Endometrial microvascular endothelial cells (primary cell): Measurements from ENCODE around the gene PPP1R1C. TPM values are rescaled to one million over a fixed set of nuclear protein-coding genes. Genes with fewer than 3 reads are reported as not detected.
"Not testable (repeated sequence)": the region's sequence is repeated elsewhere in the genome, so short reads cannot be mapped to it uniquely, and the experiment has no call there.

Experiments used
- in situ Hi-C: cut with HindIII; loops from 2 replicates; pipeline ENCODE4 v1.10.0; 2017; ENCODE audit warnings: low sequenced_read_pairs, low pct_unique_long_range_greater_than_20kb; ENCODE audit errors: inconsistent ontology term
- total RNA-seq: library from RNA; depleted of rRNA; stranded (reverse); fragments of >200 nt; gene quantifications from one replicate; pipeline ENCODE4 v1.2.3, GENCODE V29; 2015; ENCODE audit errors: inconsistent ontology term

PPP1R1C gene
- total RNA-seq, 1 donor from 2014 or later: 0.84 TPM

DNA sequence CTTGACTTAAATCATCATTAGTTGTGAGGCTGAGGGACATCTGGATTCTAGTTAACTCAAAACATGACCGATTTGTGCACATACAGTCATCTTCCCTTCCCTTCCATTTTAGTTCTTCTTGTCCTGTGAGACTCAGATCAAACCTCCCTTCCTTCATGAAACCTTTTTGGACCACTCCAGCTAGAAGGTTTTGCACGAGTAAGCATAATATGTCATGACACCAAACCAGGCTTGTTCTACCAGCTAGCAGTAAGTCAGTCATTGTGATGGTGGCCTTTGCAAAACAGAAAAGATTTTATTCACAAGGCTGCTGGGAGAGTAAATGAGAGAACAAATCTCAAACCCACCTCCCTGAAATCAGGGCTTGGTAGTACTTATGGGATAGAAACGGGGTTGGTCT lies 14.3 kb downstream of the PPP1R1C start:
- in situ Hi-C loops: no loop called here

DNA sequence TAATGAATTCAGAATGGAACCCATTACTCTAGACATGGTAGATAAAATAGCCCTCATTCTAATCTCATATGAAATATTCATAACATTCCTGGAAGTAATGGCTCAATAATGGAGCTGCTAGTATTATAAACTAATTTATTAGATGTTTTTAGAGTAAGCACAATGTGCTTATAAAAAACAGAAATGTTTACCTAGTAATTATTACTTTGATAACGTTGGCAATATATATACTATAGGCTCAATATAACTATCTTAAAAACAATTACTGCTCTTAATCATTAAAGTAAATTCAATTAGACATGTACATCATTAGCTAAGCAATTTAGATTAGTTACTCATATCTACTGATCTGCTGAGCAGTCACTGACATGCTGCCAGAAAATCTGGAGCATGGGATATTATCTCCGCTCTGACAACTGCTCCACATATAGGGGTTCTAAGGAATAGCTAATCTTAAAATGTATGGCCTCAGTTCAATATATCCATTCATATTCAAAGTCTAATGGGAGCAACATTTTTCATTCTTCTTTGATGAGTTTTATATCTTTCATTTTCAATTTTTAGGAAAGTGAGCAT lies 19.4 kb downstream of the PPP1R1C start:
- in situ Hi-C loops: no loop called here

DNA sequence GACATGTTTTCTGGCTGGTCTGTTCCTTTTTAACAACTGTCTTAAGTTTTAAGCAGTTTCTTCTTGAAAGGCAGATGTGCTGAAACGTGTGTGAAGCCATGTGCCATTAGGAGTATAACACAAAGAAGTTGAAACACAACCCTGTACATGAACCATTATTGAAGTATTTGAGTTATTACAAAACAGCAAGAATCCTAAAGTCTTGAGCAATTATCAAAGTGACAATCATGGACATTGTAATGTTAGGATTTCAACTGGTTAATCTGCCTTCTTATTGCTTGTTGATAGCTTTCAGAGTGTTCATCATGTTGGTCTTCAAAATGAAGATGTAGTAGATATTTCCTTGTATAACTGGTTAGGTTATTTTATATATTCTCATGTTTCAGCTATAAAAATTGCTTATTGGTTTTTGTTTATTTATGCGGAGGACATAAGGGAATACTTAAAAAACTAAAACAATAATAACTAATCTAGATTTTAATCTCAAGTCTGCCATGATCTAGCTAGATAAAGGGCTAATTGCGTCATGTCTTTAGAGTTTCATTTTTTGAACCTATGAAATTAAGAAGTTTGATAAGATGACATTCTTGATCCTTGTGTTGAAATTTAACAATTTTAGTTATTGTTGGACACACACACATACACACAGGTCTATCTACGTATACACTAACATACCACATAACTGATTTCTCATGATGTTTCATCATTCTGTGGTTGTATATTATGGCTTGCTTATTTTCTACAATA lies 21.1 kb downstream of the PPP1R1C start:
- in situ Hi-C loops: no loop called here

DNA sequence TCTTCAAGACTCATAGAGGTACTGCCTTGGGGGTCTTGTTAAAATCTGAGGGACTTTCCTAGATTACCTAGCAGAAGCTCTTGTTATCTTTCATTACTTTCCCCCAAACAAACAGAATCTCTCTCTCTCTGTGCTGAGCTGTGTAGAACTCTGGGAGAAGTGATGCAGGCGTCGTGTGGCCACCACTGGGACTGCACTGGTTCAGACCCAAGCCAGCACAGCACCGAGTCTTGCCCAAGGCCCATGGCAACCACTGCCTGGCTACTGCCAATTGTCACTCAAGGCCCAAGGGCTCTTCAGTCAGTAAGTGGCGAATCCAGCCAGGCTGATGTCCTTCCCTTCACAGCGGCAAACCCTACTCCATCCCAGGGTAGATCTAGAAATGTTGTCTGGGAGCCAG lies 28.6 kb downstream of the PPP1R1C start:
- in situ Hi-C loops: no loop called here

DNA sequence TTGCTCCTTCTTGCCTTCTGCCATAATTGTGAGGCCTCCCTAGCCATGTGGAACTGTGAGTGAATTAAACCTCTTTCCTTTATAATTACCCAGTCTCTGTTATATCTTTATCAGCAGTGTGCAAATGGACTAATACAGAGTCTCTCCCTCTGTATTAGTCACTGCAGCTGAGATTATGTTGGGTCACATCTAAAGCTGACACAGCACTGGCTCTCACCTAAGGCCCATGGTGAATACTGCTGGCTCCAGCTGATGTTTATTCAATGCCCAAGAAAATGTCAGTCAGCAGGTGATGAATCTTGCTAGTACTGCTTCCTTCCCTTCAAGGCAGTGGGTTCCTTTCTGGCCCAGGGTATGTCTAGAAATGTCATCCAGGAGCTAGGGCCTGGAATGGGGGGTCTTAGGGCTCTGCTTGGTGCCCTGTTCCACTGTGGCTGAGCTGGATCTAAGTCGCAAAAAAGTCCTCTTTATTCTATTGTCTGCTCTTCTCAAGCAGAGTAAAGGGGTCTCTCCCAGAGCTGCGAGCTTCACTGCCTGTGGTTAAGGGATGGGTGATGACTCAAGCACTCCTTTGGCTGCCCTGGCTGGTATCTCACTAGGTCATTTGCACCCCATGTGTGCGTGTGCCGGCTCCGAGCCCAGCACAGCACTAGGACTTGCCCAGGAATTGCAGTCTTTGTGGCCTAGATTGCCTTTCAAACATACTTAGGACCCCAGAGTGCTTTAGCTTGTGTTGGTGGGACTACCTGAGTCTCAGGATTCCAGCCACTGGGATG lies 29.9 kb downstream of the PPP1R1C start:
- in situ Hi-C loops: no loop called here

DNA sequence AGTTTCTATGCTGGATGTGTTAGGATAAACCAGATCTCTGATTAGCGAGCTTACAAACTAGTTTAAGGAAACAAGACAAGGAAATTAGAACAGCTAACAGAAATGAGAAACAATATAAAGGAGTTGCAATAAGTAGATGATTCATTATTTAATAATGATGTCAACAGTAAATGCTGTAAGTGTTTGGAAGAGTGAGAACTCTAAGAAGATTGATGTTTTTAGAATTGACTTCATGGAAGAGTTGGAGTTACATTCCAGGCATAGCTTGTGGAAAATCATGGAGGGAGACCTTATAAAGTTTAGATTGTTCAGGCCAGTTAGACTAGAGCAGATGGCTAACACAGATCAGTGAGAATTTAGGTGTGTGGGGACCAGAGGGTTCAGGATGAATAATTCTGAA lies 32.6 kb downstream of the PPP1R1C start:
- in situ Hi-C loops: no loop called here

DNA sequence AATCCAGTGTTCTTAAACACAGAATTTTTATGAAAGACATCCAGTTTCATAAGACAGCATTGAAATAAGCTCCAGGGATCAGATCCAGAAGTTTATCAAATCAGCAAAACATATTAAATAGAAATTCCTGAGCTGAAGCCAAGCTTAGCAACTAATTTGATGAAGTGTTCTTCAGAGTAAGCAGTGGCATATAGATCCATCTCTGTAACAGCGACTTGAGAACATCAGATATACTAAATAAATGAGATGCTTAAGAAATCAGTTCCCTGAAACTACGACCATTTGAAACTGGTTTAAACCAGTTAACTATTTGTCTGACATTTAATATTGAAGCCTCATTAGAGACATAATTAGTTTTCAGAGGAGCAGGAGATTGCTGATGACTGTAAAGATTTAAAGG lies 34.1 kb downstream of the PPP1R1C start:
- in situ Hi-C loops: no loop called here

DNA sequence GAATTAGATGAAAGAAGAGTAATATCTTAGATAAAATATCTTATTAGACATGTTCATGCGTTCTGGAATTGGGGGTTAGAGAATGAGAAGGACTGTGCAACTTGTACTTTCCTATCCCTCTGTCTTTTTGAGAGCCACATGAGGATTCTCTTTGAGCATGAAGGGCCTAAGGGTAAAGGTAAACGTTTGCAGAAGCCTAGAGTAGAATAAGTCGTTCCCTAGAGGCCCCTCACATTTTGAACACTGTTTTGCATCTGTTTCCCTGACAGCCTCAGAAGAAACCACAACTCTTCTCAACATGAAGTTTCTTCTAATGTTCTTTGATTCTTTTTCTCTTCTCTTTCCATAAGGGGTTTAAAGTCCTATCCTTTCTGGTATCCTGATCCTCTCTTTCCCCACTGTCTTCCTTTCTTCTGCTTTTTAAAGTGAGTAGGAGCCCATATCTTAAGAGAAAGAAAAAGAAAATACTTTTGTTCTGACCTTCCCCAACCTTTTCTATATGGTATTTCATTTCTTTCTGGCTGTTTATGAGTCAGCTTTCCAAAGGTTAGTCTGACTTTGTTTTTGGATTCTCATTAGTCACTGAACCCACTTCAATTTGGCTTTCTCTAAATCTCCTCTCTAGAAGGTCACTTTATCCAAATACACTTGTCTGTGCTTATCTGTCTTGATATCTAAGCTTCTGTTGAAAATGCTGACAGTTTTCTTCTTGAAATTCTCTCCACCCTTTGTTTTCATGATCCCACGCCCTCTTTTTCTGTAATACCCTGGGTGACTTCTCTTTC lies 34.8 kb downstream of the PPP1R1C start:
- in situ Hi-C loops: no loop called here

DNA sequence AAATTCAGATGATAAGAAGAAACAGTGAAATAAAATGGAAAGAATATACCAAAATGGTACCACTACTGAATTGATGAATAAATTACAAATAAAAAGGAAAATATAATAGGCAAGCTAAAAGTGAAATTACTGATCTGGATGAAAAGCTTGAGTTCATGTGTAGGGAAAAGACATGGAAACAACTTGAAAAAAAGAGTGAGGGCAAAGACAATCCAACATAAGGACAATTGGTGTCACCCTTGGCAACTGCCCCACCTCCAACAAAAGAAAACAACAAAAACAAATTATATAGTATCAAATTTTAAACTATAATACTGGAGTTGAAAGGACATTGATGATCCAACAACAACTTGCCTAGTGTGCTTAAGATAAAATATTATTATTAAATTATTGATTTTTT lies 37.6 kb downstream of the PPP1R1C start:
- in situ Hi-C loops: no loop called here

DNA sequence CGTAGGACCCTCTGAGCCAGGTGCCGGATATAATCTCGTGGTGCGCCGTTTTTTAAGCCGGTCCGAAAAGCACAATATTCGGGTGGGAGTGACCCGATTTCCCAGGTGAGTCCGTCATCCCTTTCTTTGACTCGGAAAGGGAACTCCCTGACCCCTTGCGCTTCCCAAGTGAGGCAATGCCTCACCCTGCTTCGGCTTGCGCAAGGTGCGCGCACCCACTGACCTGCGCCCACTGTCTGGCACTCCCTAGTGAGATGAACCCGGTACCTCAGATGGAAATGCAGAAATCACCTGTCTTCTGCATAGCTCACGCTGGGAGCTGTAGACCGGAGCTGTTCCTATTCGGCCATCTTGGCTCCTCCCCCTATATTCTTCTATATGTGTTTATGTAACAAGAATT lies 45.2 kb downstream of the PPP1R1C start:
- in situ Hi-C loops: not testable (repeated sequence)

DNA sequence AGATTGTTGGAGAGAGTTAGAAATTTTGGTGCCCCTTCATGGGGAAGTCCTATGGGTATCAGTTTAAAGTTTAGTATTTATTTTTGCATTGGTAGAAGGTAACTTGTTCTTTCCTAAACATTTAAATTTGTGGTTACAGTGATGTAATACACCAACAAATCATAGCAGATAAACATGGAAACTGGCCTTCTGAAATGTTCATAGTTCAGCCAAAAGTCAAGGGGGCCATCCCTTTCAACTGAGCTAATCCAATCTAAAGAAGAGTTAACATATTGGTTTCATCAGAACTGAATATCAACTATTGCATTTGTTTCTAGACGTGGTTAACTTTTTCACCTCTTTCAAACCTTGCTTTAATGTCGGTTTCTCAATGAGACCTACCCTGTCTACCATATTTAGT lies 46.3 kb downstream of the PPP1R1C start:
- in situ Hi-C loops: no loop called here

DNA sequence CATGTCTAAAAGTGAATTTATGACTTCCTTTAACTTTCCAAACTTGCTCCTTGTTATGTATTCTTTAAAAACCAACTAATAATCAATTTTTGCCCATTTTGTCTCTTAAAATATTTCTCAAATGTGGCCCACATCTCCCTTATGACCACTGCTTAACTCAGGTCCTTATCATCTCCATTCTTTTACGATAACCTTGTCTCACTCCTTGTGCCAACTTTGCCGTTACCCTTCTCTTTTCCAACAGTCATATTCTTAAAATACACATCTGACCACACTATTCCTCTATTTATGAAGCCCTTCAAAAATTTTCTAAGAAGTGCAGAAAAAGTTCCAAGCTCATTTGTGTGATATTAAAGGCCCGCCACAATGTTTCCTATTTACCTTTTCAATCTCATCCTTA lies 47.8 kb downstream of the PPP1R1C start:
- in situ Hi-C loops: no loop called here

DNA sequence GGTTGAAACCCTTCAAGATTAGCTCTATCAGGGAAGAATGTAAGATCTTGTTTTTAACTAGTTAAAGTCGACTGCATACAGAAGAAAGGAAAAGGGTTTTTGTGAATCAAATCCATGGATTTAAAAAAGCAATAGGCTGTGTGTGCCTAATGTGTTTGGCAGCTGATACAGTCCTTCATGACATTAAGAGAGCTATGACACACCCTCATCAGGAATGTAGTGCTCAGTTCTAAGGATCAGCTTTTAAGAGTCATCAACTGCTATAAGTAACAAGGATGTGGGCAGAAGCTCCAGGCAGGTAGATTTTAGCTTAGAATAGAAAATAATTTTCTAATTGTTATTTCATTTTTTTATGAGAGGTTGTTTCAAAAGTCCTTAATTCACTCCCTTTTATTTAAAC lies 52.9 kb downstream of the PPP1R1C start:
- in situ Hi-C loops: no loop called here

DNA sequence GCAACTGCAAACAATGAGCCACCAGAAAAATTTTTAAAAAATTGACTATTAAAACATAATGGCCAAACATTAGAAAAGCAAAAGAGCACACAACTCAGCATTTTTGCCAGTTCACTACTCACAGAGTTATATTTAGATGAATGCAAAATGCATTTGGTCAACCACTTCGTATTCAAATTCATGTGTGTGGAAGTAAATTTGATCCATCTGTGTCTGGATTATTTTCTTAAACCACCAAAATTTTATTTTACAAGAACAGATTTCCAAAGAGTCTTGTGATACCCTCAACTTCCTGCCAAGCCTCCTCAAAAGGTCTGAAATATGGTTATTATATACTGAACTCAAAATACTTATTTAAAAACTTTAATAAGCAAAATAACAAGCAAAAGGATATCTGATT lies 57.4 kb downstream of the PPP1R1C start:
- in situ Hi-C loops: no loop called here

DNA sequence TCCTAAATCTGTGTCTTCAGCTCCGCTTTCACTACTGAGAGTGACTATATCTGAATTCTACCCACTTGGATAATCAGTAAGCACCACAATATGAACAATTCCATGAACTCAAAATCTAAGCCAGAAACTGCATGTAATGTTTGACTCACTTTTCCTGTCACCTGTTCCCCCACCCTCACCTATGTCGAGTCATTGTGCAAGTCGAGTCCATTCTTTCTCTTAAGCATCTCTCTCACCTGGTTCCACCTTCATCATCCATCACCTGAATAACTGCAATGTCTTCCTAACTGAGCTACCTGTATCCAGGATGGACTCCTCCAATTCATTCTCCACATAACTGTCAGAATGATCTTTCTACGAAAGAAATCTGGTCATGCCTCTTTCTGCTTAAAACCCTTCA lies 58.2 kb downstream of the PPP1R1C start:
- in situ Hi-C loops: no loop called here

DNA sequence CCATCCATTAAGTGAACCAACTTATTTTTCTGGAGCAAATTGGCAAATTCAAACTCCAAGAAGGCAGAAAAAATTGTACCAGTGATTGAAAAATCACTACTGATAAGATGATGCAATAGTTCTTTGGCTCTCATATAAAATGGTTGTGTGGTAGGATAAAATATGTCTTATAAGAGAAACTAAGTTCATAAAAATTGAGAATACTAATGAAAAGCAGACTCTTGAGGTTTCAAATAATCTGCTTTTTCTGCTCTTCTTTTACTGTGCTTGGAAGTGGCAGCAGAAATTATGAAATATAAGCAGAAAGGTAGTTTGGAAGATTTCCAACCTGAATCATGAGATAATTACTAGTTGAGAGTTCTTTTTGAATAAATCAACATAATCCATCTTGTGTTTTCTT lies 61.9 kb downstream of the PPP1R1C start:
- in situ Hi-C loops: no loop called here

DNA sequence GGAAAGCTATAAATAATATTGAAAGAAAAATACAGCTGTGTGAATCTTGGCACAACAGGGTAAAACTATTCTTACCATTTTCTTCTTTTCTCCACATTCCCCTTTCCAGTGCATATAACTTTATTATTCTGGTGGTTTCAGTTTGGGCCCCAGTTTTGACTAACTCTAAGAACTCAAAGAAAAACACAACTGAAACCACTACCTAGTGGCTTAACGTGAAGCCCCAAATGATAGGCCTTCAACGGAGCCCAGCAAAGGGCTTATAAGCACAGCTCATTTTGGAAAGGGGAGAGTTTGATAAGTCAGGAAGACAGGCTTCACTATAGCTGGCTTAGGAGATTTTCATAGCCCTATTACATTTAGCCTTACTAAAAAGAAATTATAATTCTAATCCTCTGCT lies 62.4 kb downstream of the PPP1R1C start:
- in situ Hi-C loops: no loop called here

DNA sequence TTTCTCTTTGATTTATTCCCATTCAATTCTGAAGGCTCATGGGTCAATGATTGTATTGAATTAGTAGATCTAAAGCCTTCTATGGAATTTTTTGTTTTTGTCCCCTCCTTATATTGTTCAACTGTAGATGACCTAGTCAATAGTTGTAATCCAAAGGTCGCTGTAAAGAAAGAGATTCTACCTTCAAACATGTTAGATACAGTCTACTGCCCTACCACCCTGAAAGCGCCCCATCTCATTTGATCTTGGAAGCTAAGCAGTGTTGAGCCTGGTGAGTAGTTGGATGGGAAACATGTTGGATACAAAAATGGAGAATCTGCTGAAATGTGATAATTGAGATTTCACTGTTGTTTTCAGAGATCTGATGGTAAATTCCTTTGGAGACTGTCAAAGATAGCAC lies 63.0 kb downstream of the PPP1R1C start:
- in situ Hi-C loops: no loop called here

DNA sequence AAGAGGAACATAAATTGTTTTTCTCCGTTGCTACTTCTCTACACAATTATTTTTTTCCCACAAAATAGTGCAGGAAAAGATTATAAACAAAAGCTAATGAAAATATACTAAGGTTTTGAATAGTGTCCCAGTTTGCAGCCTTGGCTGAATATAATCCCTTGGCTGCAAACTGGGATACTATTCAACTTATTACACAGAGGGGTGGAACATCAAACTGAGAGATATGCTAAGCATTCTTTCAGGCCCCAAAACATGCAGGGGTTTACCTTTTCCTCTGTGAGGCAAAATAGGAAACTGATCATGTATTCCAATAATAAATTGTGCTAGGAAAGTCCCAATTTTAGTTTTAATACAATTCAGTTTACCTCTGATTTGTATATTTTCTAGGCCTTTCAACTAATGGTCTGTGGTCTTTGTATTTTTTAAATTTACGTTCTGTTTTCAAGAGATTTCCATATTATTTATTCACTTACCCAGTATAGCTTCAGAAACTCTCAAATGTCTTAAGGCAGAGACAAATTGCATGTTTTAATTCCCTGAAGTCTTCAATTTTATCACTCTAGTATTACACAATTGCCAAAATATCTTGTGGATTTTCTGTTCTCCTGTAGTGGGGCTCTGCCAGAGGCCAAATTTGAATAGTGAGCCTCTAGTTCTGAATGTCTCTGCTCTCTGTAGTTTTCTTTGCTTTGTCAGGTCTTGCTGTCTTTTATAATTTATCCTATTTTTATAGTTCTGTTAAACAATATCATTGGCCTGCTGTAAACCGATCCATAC lies 63.9 kb downstream of the PPP1R1C start:
- in situ Hi-C loops: no loop called here
